Liver (tissue), 4 donors: ENCODE measurements around the gene LENG1. TPM values are rescaled to one million over a fixed set of nuclear protein-coding genes. Genes with fewer than 3 reads are reported as not detected.

Experiments
- polyA plus RNA-seq, 2 donors: library from polyadenylated mRNA; stranded (reverse) in 1 of 2; unstranded in 1 of 2; fragments of 200-250 nt in 1 of 2; fragments of >200 nt in 1 of 2; fragmentation: Nextera tagmentation in 1 of 2; extraction: Ambion mirVana in 1 of 2; gene quantifications; one replicate each; pipeline versions ENCODE4 v1.2.1 to v1.2.3, GENCODE V29; 2013 to 2015
- total RNA-seq, 2 donors: library from RNA; depleted of rRNA; stranded (reverse); fragments of >200 nt; gene quantifications; one replicate each; pipeline ENCODE4 v1.2.3, GENCODE V29; 2014
- donor health status: healthy.
- donor health status: healthy.
- donor health status: healthy.

The LENG1 gene
- total and polyA plus RNA-seq, 4 donors, result 2.6 to 4.4 (median 2.9) TPM

Other genes starting within 250 kb of the LENG1 start
- gene CACNG8, start 196.8 kb downstream of the LENG1 start, total RNA-seq, result not detected
- gene CACNG8, start 196.8 kb downstream of the LENG1 start, polyA plus RNA-seq, result under 1 TPM in 1 of 2 donors, not detected in 1; under 0.01 TPM
- not detected for gene CACNG6, start 168.1 kb downstream of the LENG1 start, total RNA-seq
- gene CACNG6, start 168.1 kb downstream of the LENG1 start, polyA plus RNA-seq, result not detected
- gene VSTM1, start 95.8 kb downstream of the LENG1 start, total RNA-seq, result 1 to 10 TPM in 1 of 2 donors, not detected in 1; 1.3 TPM
- gene VSTM1, start 95.8 kb downstream of the LENG1 start, polyA plus RNA-seq, result under 1 TPM in 1 of 2 donors, not detected in 1; 0.07 TPM
- not detected for gene TARM1, start 78.4 kb downstream of the LENG1 start, total RNA-seq
- not detected for gene TARM1, start 78.4 kb downstream of the LENG1 start, polyA plus RNA-seq
- gene OSCAR, start 58.9 kb downstream of the LENG1 start, total RNA-seq, result 1 to 10 TPM in 1 of 2 donors, under 1 TPM in 1; 0.65 to 1.0 TPM
- gene OSCAR, start 58.9 kb downstream of the LENG1 start, polyA plus RNA-seq, result 1 to 10 TPM in 1 of 2 donors, under 1 TPM in 1; 0.60 to 2.0 TPM
- 10 to 100 TPM in 1 of 2 donors, 1 to 10 TPM in 1; 5.9 to 10.6 TPM for gene NDUFA3, start 56.9 kb downstream of the LENG1 start, total RNA-seq
- 100 to 1,000 TPM; 126 to 343 TPM for gene NDUFA3, start 56.9 kb downstream of the LENG1 start, polyA plus RNA-seq
- 1 to 10 TPM; 2.4 to 4.9 TPM for gene TFPT, start 44.1 kb downstream of the LENG1 start, total RNA-seq
- 1 to 10 TPM; 3.5 to 5.6 TPM for gene TFPT, start 44.1 kb downstream of the LENG1 start, polyA plus RNA-seq
- 10 to 100 TPM; 23.8 to 33.0 TPM for gene PRPF31, start 44.0 kb downstream of the LENG1 start, total RNA-seq
- 10 to 100 TPM; 25.8 to 31.7 TPM for gene PRPF31, start 44.0 kb downstream of the LENG1 start, polyA plus RNA-seq
- 10 to 100 TPM in 1 of 2 donors, 1 to 10 TPM in 1; 6.3 to 13.0 TPM for gene CNOT3, start 22.0 kb downstream of the LENG1 start, total RNA-seq
- gene CNOT3, start 22.0 kb downstream of the LENG1 start, polyA plus RNA-seq, result 10 to 100 TPM in 1 of 2 donors, 1 to 10 TPM in 1; 3.7 to 11.9 TPM
- gene TMC4, start 13.4 kb upstream of the LENG1 start, total RNA-seq, result 1 to 10 TPM in 1 of 2 donors, under 1 TPM in 1; 0.23 to 1.8 TPM
- 1 to 10 TPM in 1 of 2 donors, under 1 TPM in 1; 0.92 to 2.4 TPM for gene TMC4, start 13.4 kb upstream of the LENG1 start, polyA plus RNA-seq
- gene MBOAT7, start 29.9 kb upstream of the LENG1 start, total RNA-seq, result 10 to 100 TPM; 10.3 to 10.6 TPM
- 10 to 100 TPM; 19.3 to 31.5 TPM for gene MBOAT7, start 29.9 kb upstream of the LENG1 start, polyA plus RNA-seq
- 10 to 100 TPM; 21.8 to 37.9 TPM for gene TSEN34, start 31.6 kb upstream of the LENG1 start, total RNA-seq
- 10 to 100 TPM; 15.5 to 27.4 TPM for gene TSEN34, start 31.6 kb upstream of the LENG1 start, polyA plus RNA-seq
- 1,000 to 10,000 TPM in 1 of 2 donors, 100 to 1,000 TPM in 1; 745 to 1,462 TPM for gene RPS9, start 41.1 kb upstream of the LENG1 start, total RNA-seq
- gene RPS9, start 41.1 kb upstream of the LENG1 start, polyA plus RNA-seq, result 1,000 to 10,000 TPM in 1 of 2 donors, 100 to 1,000 TPM in 1; 290 to 1,080 TPM
- gene LILRB3, start 63.3 kb upstream of the LENG1 start, total RNA-seq, result 10 to 100 TPM in 1 of 2 donors, 1 to 10 TPM in 1; 2.5 to 10.5 TPM
- 1 to 10 TPM; 2.2 to 4.2 TPM for gene LILRB3, start 63.3 kb upstream of the LENG1 start, polyA plus RNA-seq
- gene LILRA6, start 83.1 kb upstream of the LENG1 start, total RNA-seq, result 1 to 10 TPM; 1.4 to 2.8 TPM
- gene LILRA6, start 83.1 kb upstream of the LENG1 start, polyA plus RNA-seq, result 1 to 10 TPM; 1.0 to 1.9 TPM
- gene LILRB5, start 97.6 kb upstream of the LENG1 start, total RNA-seq, result 1 to 10 TPM; 5.4 to 7.1 TPM
- 10 to 100 TPM in 1 of 2 donors, 1 to 10 TPM in 1; 5.1 to 10.8 TPM for gene LILRB5, start 97.6 kb upstream of the LENG1 start, polyA plus RNA-seq
- 1 to 10 TPM; 4.6 to 5.7 TPM for gene LILRB2, start 121.4 kb upstream of the LENG1 start, total RNA-seq
- 1 to 10 TPM; 2.2 to 6.1 TPM for gene LILRB2, start 121.4 kb upstream of the LENG1 start, polyA plus RNA-seq
- 1 to 10 TPM; 6.4 to 8.7 TPM for gene LILRA5, start 153.4 kb upstream of the LENG1 start, total RNA-seq
- 1 to 10 TPM in 1 of 2 donors, under 1 TPM in 1; 0.58 to 2.8 TPM for gene LILRA5, start 153.4 kb upstream of the LENG1 start, polyA plus RNA-seq
- under 1 TPM; 0.08 to 0.23 TPM for gene LILRA4, start 179.4 kb upstream of the LENG1 start, total RNA-seq
- gene LILRA4, start 179.4 kb upstream of the LENG1 start, polyA plus RNA-seq, result under 1 TPM; 0.06 to 0.33 TPM
- 10 to 100 TPM in 1 of 2 donors, 1 to 10 TPM in 1; 4.5 to 16.3 TPM for gene LAIR1, start 205.2 kb upstream of the LENG1 start, total RNA-seq
- 1 to 10 TPM; 1.2 to 5.1 TPM for gene LAIR1, start 205.2 kb upstream of the LENG1 start, polyA plus RNA-seq